HepG2 (cell line): ENCODE results near the gene BANK1. TPM values are rescaled to one million over a fixed set of nuclear protein-coding genes. Genes with fewer than 3 reads are reported as not detected.

ENCODE experiments used
- CCAR2 ChIP-seq: fragments of 200-400 bp; formaldehyde crosslinking; optimal IDR thresholded peaks from 2 replicates; pipeline ENCODE3; 2018; ENCODE audit warnings: low read depth, mild to moderate bottlenecking, low read length, moderate library complexity
- DNMT1 ChIP-seq: sonication (generic); formaldehyde crosslinking; IDR thresholded peaks from 2 replicates; pipeline ENCODE4 v1.5.1; 2020; ENCODE audit warnings: mild to moderate bottlenecking, missing genetic modification reagents
- FOSL2 ChIP-seq: sonication (generic); formaldehyde crosslinking; IDR thresholded peaks from 2 replicates; pipeline ENCODE4 v1.4.0; 2020; ENCODE audit warnings: missing genetic modification reagents
- FOXC1 ChIP-seq: sonication (generic); formaldehyde crosslinking; IDR thresholded peaks from 2 replicates; pipeline ENCODE4 v1.8.0; 2022; ENCODE audit warnings: mild to moderate bottlenecking, missing genetic modification reagents, borderline replicate concordance
- GATAD2A ChIP-seq: IDR thresholded peaks from 2 replicates; pipeline ENCODE4 v1.6.1; 2016
- HMG20A ChIP-seq: IDR thresholded peaks from 2 replicates; pipeline ENCODE4 v1.6.1; 2016; ENCODE audit warnings: borderline replicate concordance
- JARID2 ChIP-seq: sonication (generic); formaldehyde crosslinking; IDR thresholded peaks from 2 replicates; pipeline ENCODE4 v1.8.1; 2023; ENCODE audit warnings: missing genetic modification reagents, inconsistent platforms; ENCODE audit not compliant: insufficient replicate concordance
- KLF13 ChIP-seq: sonication (generic); formaldehyde crosslinking; IDR thresholded peaks from 2 replicates; pipeline ENCODE4 v1.4.0; 2020; ENCODE audit warnings: mild to moderate bottlenecking, missing genetic modification reagents
- MAZ ChIP-seq, 2 experiments: sonication (generic) in 1 of 2; formaldehyde crosslinking in 1 of 2; IDR thresholded peaks; 2 replicates each; pipeline versions ENCODE4 v1.5.0 to v1.6.1; 2012 to 2020; ENCODE audit warnings: low read depth in 2 of 2, mild to moderate bottlenecking in 2 of 2, borderline replicate concordance in 1 of 2, improper control_type of control experiment in 1 of 2, low read length in 1 of 2, missing genetic modification reagents in 1 of 2, moderate library complexity in 1 of 2
- MED13 ChIP-seq: sonication (generic); formaldehyde crosslinking; IDR thresholded peaks from 2 replicates; pipeline ENCODE4 v1.5.0; 2020; ENCODE audit warnings: missing genetic modification reagents
- NCOR1 ChIP-seq: fragments of 200-600 bp; sonication (generic); IDR thresholded peaks from 2 replicates; pipeline ENCODE4 v1.7.0; 2017; ENCODE audit warnings: antibody characterized with exemption, low read length, borderline replicate concordance
- NONO ChIP-seq, 2 experiments: fragments of 450-650 bp in 1 of 2; sonication (generic) in 1 of 2; formaldehyde crosslinking in 1 of 2; IDR thresholded peaks in 1 of 2; conservative IDR thresholded peaks in 1 of 2; 2 replicates each; pipeline versions ENCODE4 v1.6.1 to v1.8.0; 2017 to 2022; ENCODE audit warnings: mild to moderate bottlenecking in 1 of 2, missing genetic modification reagents in 1 of 2, moderate library complexity in 1 of 2
- POLR2AphosphoS5 ChIP-seq: IDR thresholded peaks from 2 replicates; pipeline ENCODE4 v1.6.1; 2012; ENCODE audit warnings: low read depth, low read length
- RFX5 ChIP-seq: IDR thresholded peaks from 2 replicates; pipeline ENCODE4 v1.6.1; 2011; ENCODE audit warnings: low read depth, low read length, improper control_type of control experiment
- SOX13 ChIP-seq, 3 experiments: fragments of 450-650 bp in 1 of 3; sonication (generic) in 1 of 3; formaldehyde crosslinking in 1 of 3; IDR thresholded peaks in 2 of 3; conservative IDR thresholded peaks in 1 of 3; 2 replicates each; pipeline versions ENCODE4 v1.5.0 to v1.6.1; 2016 to 2020; ENCODE audit warnings: antibody characterized with exemption in 1 of 3, mild to moderate bottlenecking in 1 of 3, missing compliant biosample characterization in 1 of 3, missing genetic modification reagents in 1 of 3, moderate library complexity in 1 of 3
- SOX5 ChIP-seq: IDR thresholded peaks from 2 replicates; pipeline ENCODE4 v1.6.1; 2016; ENCODE audit warnings: borderline replicate concordance
- SRY ChIP-seq: sonication (generic); formaldehyde crosslinking; IDR thresholded peaks from 2 replicates; pipeline ENCODE4 v1.8.0; 2022; ENCODE audit warnings: mild to moderate bottlenecking, missing genetic modification reagents
- ZBTB7B ChIP-seq: sonication (generic); formaldehyde crosslinking; IDR thresholded peaks from 2 replicates; pipeline ENCODE4 v1.4.0; 2020; ENCODE audit warnings: missing genetic modification reagents
- ZFP41 ChIP-seq: sonication (generic); formaldehyde crosslinking; IDR thresholded peaks from 2 replicates; pipeline ENCODE4 v1.4.0; 2020; ENCODE audit warnings: mild to moderate bottlenecking, missing genetic modification reagents, borderline replicate concordance
- ZNF124 ChIP-seq: sonication (generic); formaldehyde crosslinking; IDR thresholded peaks from 2 replicates; pipeline ENCODE4 v1.4.0; 2020; ENCODE audit warnings: missing genetic modification reagents
- ZNF343 ChIP-seq: sonication (generic); formaldehyde crosslinking; IDR thresholded peaks from 2 replicates; pipeline ENCODE4 v1.4.0; 2020; ENCODE audit warnings: mild to moderate bottlenecking, missing genetic modification reagents
- ZNF367 ChIP-seq: sonication (generic); formaldehyde crosslinking; IDR thresholded peaks from 2 replicates; pipeline ENCODE4 v1.4.0; 2020; ENCODE audit warnings: missing genetic modification reagents, borderline replicate concordance
- ZNF44 ChIP-seq: sonication (generic); formaldehyde crosslinking; IDR thresholded peaks from 2 replicates; pipeline ENCODE4 v1.5.1; 2020; ENCODE audit warnings: mild to moderate bottlenecking, missing genetic modification reagents
- ZNF749 ChIP-seq: sonication (generic); formaldehyde crosslinking; IDR thresholded peaks from 2 replicates; pipeline ENCODE4 v1.8.0; 2022; ENCODE audit warnings: mild to moderate bottlenecking, missing genetic modification reagents, moderate library complexity, borderline replicate concordance
- ZSCAN22 ChIP-seq: sonication (generic); formaldehyde crosslinking; IDR thresholded peaks from 2 replicates; pipeline ENCODE4 v1.4.0; 2020; ENCODE audit warnings: mild to moderate bottlenecking, missing genetic modification reagents
- polyA plus RNA-seq, 8 experiments: library from polyadenylated mRNA; depleted of rRNA in 3 of 8; stranded (reverse) in 7 of 8; unstranded in 1 of 8; fragments of >200 nt; fragmentation: Illumina TruSeq in 4 of 8; extraction: Trizol in 4 of 8; gene quantifications; 2 replicates each; pipeline versions ENCODE4 v1.2.1 to v1.2.3, GENCODE V29; 2011 to 2016; ENCODE audit warnings: low read depth in 4 of 8, missing spikeins in 1 of 8, mixed read lengths in 1 of 8; ENCODE audit not compliant: insufficient read depth in 1 of 8
- total RNA-seq, 5 experiments: library from RNA; depleted of rRNA; stranded (reverse); fragments of >200 nt; fragmentation: Illumina TruSeq; extraction: Trizol; gene quantifications; 2 replicates each; pipeline ENCODE4 v1.2.3, GENCODE V29; 2016; ENCODE audit warnings: low read depth in 1 of 5
- TF ChIP-seq, protein P1 (sequence below): sonication (generic); formaldehyde crosslinking; IDR thresholded peaks from 2 replicates; pipeline ENCODE4 v1.4.0; 2020; ENCODE audit warnings: missing genetic modification reagents
- TF ChIP-seq, protein P2 (sequence below): sonication (generic); formaldehyde crosslinking; IDR thresholded peaks from 2 replicates; pipeline ENCODE4 v1.9.0; 2022; ENCODE audit warnings: missing genetic modification reagents, mild to moderate bottlenecking, borderline replicate concordance
- TF ChIP-seq, protein P3 (sequence below): sonication (generic); IDR thresholded peaks from 2 replicates; pipeline ENCODE4 v1.6.1; 2016; ENCODE audit warnings: low read depth, borderline replicate concordance

Gene BANK1
- total and polyA plus RNA-seq, 2 of the 13 experiments (the other 11 are each of a cell fraction or from before 2014, with no cell fraction given) = 0.15 TPM; not detected in 1

DNA sequence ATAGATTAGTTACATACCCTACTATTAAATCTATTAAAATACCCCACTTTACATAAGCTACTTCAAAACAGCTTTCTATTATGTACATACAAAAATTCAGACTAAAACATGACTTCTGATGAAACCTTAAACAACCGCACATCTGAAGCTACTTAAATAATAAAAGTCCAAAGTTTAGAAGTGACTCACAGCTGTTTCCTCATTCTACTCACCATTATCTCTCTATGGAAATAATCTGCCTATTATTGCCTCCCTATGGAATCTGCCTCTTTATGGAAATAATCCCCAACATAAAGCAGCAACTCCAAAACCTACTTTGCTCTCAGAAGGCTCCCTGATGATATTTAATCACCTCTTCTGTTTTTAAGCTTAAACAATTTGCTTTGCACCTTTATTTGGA, 15.7 kb upstream of the BANK1 start (continued):
- TF ChIP-seq, protein P1, sequence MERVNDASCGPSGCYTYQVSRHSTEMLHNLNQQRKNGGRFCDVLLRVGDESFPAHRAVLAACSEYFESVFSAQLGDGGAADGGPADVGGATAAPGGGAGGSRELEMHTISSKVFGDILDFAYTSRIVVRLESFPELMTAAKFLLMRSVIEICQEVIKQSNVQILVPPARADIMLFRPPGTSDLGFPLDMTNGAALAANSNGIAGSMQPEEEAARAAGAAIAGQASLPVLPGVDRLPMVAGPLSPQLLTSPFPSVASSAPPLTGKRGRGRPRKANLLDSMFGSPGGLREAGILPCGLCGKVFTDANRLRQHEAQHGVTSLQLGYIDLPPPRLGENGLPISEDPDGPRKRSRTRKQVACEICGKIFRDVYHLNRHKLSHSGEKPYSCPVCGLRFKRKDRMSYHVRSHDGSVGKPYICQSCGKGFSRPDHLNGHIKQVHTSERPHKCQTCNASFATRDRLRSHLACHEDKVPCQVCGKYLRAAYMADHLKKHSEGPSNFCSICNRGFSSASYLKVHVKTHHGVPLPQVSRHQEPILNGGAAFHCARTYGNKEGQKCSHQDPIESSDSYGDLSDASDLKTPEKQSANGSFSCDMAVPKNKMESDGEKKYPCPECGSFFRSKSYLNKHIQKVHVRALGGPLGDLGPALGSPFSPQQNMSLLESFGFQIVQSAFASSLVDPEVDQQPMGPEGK (CRISPR knock-in tag) = no peak
- TF ChIP-seq ZSCAN22 (CRISPR knock-in tag) (no peak), NCOR1 (no peak), SOX13 (IDR thresholded peaks at IDR 0.05) (no peak), SOX13 (CRISPR knock-in tag; conservative IDR thresholded peaks at IDR 0.05 in 1 of 2, IDR thresholded peaks at IDR 0.05 in 1 of 2) (peak in 1 of 2 experiments; percentile 28; a peak in 1 of 4 replicates), RFX5 (no peak), ZNF124 (CRISPR knock-in tag) (no peak), DNMT1 (no peak), SRY (CRISPR knock-in tag) (no peak), SOX5 (CRISPR knock-in tag) (peak; percentile 41; the same call in 1 of the 2 replicates), FOSL2 (peak; percentile 60; the same call in 1 of the 2 replicates), ZNF367 (no peak), MAZ (IDR thresholded peaks at IDR 0.05; ENCODE audit: borderline replicate concordance, low read depth, low read length) (no peak), MAZ (CRISPR knock-in tag; IDR thresholded peaks at IDR 0.05; ENCODE audit: low read depth) (no peak), ZFP41 (CRISPR knock-in tag) (no peak), FOXC1 (CRISPR knock-in tag) (no peak), ZNF749 (CRISPR knock-in tag) (no peak), ZNF44 (CRISPR knock-in tag) (no peak), JARID2 (no peak), HMG20A (peak; percentile 20; the same call in 1 of the 2 replicates), GATAD2A (peak; percentile 50; the same call in 1 of the 2 replicates), MED13 (CRISPR knock-in tag) (no peak), KLF13 (CRISPR knock-in tag) (no peak), POLR2AphosphoS5 (no peak), CCAR2 (no peak), NONO (IDR thresholded peaks at IDR 0.05) (no peak), NONO (CRISPR knock-in tag; conservative IDR thresholded peaks at IDR 0.05) (no peak), ZBTB7B (no peak), ZNF343 (no peak)
- TF ChIP-seq, protein P2, sequence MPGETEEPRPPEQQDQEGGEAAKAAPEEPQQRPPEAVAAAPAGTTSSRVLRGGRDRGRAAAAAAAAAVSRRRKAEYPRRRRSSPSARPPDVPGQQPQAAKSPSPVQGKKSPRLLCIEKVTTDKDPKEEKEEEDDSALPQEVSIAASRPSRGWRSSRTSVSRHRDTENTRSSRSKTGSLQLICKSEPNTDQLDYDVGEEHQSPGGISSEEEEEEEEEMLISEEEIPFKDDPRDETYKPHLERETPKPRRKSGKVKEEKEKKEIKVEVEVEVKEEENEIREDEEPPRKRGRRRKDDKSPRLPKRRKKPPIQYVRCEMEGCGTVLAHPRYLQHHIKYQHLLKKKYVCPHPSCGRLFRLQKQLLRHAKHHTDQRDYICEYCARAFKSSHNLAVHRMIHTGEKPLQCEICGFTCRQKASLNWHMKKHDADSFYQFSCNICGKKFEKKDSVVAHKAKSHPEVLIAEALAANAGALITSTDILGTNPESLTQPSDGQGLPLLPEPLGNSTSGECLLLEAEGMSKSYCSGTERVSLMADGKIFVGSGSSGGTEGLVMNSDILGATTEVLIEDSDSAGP (CRISPR knock-in tag) = no peak
- TF ChIP-seq, protein P3, sequence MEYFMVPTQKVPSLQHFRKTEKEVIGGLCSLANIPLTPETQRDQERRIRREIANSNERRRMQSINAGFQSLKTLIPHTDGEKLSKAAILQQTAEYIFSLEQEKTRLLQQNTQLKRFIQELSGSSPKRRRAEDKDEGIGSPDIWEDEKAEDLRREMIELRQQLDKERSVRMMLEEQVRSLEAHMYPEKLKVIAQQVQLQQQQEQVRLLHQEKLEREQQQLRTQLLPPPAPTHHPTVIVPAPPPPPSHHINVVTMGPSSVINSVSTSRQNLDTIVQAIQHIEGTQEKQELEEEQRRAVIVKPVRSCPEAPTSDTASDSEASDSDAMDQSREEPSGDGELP = peak; percentile 44; the same call in 1 of the 2 replicates
